Natural killer cell (primary cell): ENCODE data around the gene RPS25. TPM values are rescaled to one million over a fixed set of nuclear protein-coding genes. Genes with fewer than 3 reads are reported as not detected.
"Not testable (repeated sequence)": the region's sequence is repeated elsewhere in the genome, so short reads cannot be mapped to it uniquely, and the experiment has no call there.

Experiments
- ATAC-seq, 3 donors: fragments of 150-1000 bp in 2 of 3; fragments of 200-7000 bp in 1 of 3; cut with Tn5 transposase; 1 replicate in 1 of 3; 2 replicates in 2 of 3; pipeline ENCODE4 v1.10.0; 2021; ENCODE audit warnings: mild to moderate bottlenecking in 2 of 3, moderate library complexity in 2 of 3
- DNase-seq, 2 donors: peaks; one replicate each; pipeline versions ENCODE4 v3.0.0 to v3.0.0-alpha.2; 2013 to 2021; ENCODE audit warnings: mixed read lengths in 1 of 2
- H3K27ac ChIP-seq: one replicate; pipeline ENCODE4 v1.5.1; 2013; ENCODE audit warnings: mild to moderate bottlenecking, low read length
- H3K27me3 ChIP-seq: one replicate; pipeline ENCODE4 v1.6.1; 2013; ENCODE audit warnings: low read length; ENCODE audit not compliant: control insufficient read depth, insufficient read depth
- H3K36me3 ChIP-seq: one replicate; pipeline ENCODE4 v1.6.1; 2013; ENCODE audit warnings: low read length; ENCODE audit not compliant: control insufficient read depth, insufficient read depth
- H3K4me1 ChIP-seq: one replicate; pipeline ENCODE4 v1.6.1; 2013; ENCODE audit warnings: low read length; ENCODE audit not compliant: control insufficient read depth, insufficient read depth
- H3K4me3 ChIP-seq: one replicate; pipeline ENCODE4 v1.5.1; 2013; ENCODE audit warnings: low read length
- H3K9me3 ChIP-seq: one replicate; pipeline ENCODE4 v1.6.1; 2013; ENCODE audit warnings: low read length; ENCODE audit not compliant: control insufficient read depth, insufficient read depth
- H3K27ac Mint-ChIP-seq, 2 donors: one replicate each; pipeline ENCODE4 v1.8.0; 2022; ENCODE audit warnings: mild to moderate bottlenecking in 2 of 2, mixed read lengths in 2 of 2, moderate library complexity in 1 of 2
- H3K27me3 Mint-ChIP-seq, 2 donors: one replicate each; pipeline ENCODE4 v1.8.0; 2022; ENCODE audit warnings: low read depth in 2 of 2, mixed read lengths in 2 of 2
- H3K36me3 Mint-ChIP-seq: one replicate; pipeline ENCODE4 v1.8.0; 2022; ENCODE audit warnings: mixed read lengths
- H3K4me1 Mint-ChIP-seq, 2 donors: one replicate each; pipeline ENCODE4 v1.8.0; 2022; ENCODE audit warnings: mixed read lengths in 2 of 2
- H3K4me3 Mint-ChIP-seq: one replicate; pipeline ENCODE4 v1.8.0; 2022; ENCODE audit warnings: mild to moderate bottlenecking, moderate library complexity, mixed read lengths
- H3K9me3 Mint-ChIP-seq, 2 donors: one replicate each; pipeline ENCODE4 v1.8.0; 2022; ENCODE audit warnings: mixed read lengths in 2 of 2
- CTCF ChIP-seq: fragments of 200-600 bp; IDR thresholded peaks from one replicate; pipeline ENCODE4 v1.8.0; 2022; ENCODE audit warnings: antibody characterized with exemption
- WGBS: methylation state at CpG from one replicate; pipeline ENCODE4 v1.1.7; 2013; ENCODE audit warnings: missing lambda C conversion rate; ENCODE audit not compliant: insufficient coverage; 5-methylcytosine and 5-hydroxymethylcytosine counted together
- intact Hi-C: fragments of 100-400 bp; cut with micrococcal nuclease; formaldehyde crosslinking; loops from one replicate; pipeline ENCODE4 v1.14.2; 2022
- total RNA-seq, 4 donors: library from RNA; stranded (reverse); fragments of 120-200 nt in 1 of 4; gene quantifications; one replicate each; pipeline versions ENCODE4 v1.2.3 to v1.2.4, GENCODE V29; 2013 to 2022

RPS25 gene
- total RNA-seq, 3 donors from 2014 or later (not counting 1 experiment from before 2014, with no cell fraction given): 870 to 1,051 (median 887) TPM

- Histone ChIP-seq H3K27me3 (no peaks in the 10 kb centered on the region), H3K36me3 (no peaks in the 10 kb centered on the region), H3K27ac (no peak overlapping the region), H3K4me1 (peaks cover 14% of the 10 kb centered on the region), H3K9me3 (no peaks in the 10 kb centered on the region), H3K4me3 (no peak overlapping the region)
- ATAC-seq (no peak), DNase-seq (no peak)
- H3K27ac Mint-ChIP-seq: no peak overlapping the region
- H3K4me3 Mint-ChIP-seq: no peak overlapping the region
- H3K36me3 Mint-ChIP-seq: no peaks in the 10 kb centered on the region
- WGBS: 96% methylated on average over 4 of the region's 5 CpGs
- peaks cover 23 to 27% of the 10 kb centered on the region in 2 donors for H3K4me1 Mint-ChIP-seq
- no peaks in the 10 kb centered on the region for H3K27me3 Mint-ChIP-seq
- no peak for TF ChIP-seq CTCF
- no peaks in the 10 kb centered on the region for H3K9me3 Mint-ChIP-seq
- intact Hi-C loops: no loop called here
Observed at GRCh38 chr11:119062779-119063178, 44.6 kb upstream of the RPS25 start.

GRCh38 chr11:119061256-119061655, 43.1 kb upstream of the RPS25 start:
- H3K27ac Mint-ChIP-seq: no peak overlapping the region
- no peaks in the 10 kb centered on the region for H3K27me3 Mint-ChIP-seq
- no peak overlapping the region for H3K4me3 ChIP-seq
- H3K27ac ChIP-seq: no peak overlapping the region
- 100% methylated on average over 3 of the region's 3 CpGs for WGBS
- no peak for TF ChIP-seq CTCF
- H3K4me3 Mint-ChIP-seq: no peak overlapping the region
- H3K9me3 Mint-ChIP-seq: no peaks in the 10 kb centered on the region
- no peaks in the 10 kb centered on the region for H3K36me3 Mint-ChIP-seq
- no peaks in the 10 kb centered on the region for H3K9me3 ChIP-seq
- H3K4me1 Mint-ChIP-seq: peaks cover 18 to 27% of the 10 kb centered on the region in 2 donors
- intact Hi-C loops: no loop called here
- ATAC-seq (no peak), DNase-seq (no peak)
- H3K27me3 ChIP-seq: no peaks in the 10 kb centered on the region
- no peaks in the 10 kb centered on the region for H3K36me3 ChIP-seq
- peaks cover 13% of the 10 kb centered on the region for H3K4me1 ChIP-seq

GRCh38 chr11:119059128-119059527, 41.0 kb upstream of the RPS25 start:
- H3K9me3 Mint-ChIP-seq, H3K27ac Mint-ChIP-seq, H3K27me3 Mint-ChIP-seq, DNase-seq, H3K4me3 Mint-ChIP-seq, H3K27ac ChIP-seq, H3K9me3 ChIP-seq, ATAC-seq, H3K36me3 Mint-ChIP-seq, H3K27me3 ChIP-seq, H3K4me3 ChIP-seq: not testable (repeated sequence)
- peaks cover 27 to 34% of the 10 kb centered on the region in 2 donors for H3K4me1 Mint-ChIP-seq
- intact Hi-C loops: loop anchor here (5.0 to 10.0 kb wide), 2 partner anchors 42 to 136 kb away; partner anchors contain the start of genes RPS25 and TRAPPC4
- Histone ChIP-seq H3K4me1 (peaks cover 24% of the 10 kb centered on the region), H3K36me3 (peaks cover 14% of the 10 kb centered on the region)
- WGBS: 97% methylated on average over 24 of the region's 35 CpGs

- Histone ChIP-seq H3K27ac (peak within 1 kb of the TSS; percentile 77), H3K9me3 (no peaks in the 10 kb centered on the region), H3K4me1 (peaks cover 24% of the 10 kb centered on the region), H3K27me3 (no peaks in the 10 kb centered on the region), H3K4me3 (peak within 1 kb of the TSS; percentile 70), H3K36me3 (peaks cover 33% of the 10 kb centered on the region)
- Mint-ChIP-seq H3K27ac (peak within 1 kb of the TSS; percentile 96 to 98), H3K4me3 (peak within 1 kb of the TSS; percentile 98), H3K36me3 (peaks cover 14% of the 10 kb centered on the region), H3K9me3 (no peaks in the 10 kb centered on the region), H3K4me1 (peaks cover 33 to 48% of the 10 kb centered on the region in 2 donors), H3K27me3 (no peaks in the 10 kb centered on the region)
- under 1% methylated on average over 79 of the region's 79 CpGs for WGBS
- intact Hi-C loops: loop anchor here (1.0 to 10.0 kb wide), 7 partner anchors 10 to 138 kb away; partner anchors contain the start of genes CENATAC, RPS25, SLC37A4 and TRAPPC4
- TF ChIP-seq CTCF: no peak
- DNase-seq (peak; percentile 98), ATAC-seq (peak; percentile 92 to 99 (median 93))
Observed at GRCh38 chr11:119057000-119057769, 39.0 kb upstream of the RPS25 start, which contains the start of gene HYOU1. HYOU1 (minus strand) TSS chr11:119057205; CDS start chr11:119056160, 1,045 bp downstream.
